SK-N-MC (cell line): ENCODE data around the gene CORO1C.

Experiments used
- EZH2 ChIP-seq: fragments of 200-600 bp; sonication (generic); IDR thresholded peaks from one replicate; pipeline ENCODE4 v1.6.1; 2017; ENCODE audit warnings: antibody characterized with exemption
- POLR2AphosphoS5 ChIP-seq: IDR thresholded peaks from 2 replicates; pipeline ENCODE4 v1.6.1; 2012; ENCODE audit warnings: mild to moderate bottlenecking, low read depth, low read length, borderline replicate concordance

DNA sequence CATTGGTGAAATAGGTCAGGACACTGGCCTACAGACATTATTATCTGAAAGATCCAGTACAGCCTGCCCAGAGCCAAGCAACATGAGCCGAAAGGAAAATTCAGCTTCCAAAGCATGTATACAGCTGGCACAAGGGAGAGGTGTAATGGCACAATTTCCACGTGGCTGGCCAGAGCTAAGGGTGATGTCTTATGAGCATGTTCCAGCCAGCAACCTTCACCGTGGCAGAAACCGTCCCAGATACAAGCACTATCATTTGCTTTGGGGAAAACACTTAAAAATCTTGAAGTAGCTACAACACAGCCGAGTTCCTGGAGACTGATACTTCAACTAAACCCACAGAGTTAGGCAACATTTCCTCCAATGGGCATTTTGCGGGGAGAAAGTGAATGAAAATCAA is 44.5 kb downstream of the CORO1C start:
- TF ChIP-seq EZH2 = no peak
- TF ChIP-seq POLR2AphosphoS5 = no peak
